Medulla oblongata (tissue), 1 donor: ENCODE measurements around the gene ZNF135.
A peak's percentile ranks its signal among the peaks of the same experiment; 100 is the strongest.

Source experiments
- DNase-seq: peaks from one replicate; pipeline ENCODE4 v3.0.0-alpha.2; 2015; ENCODE audit errors: extremely low spot score

Gene ZNF135

GRCh38 chr19:58046856-58047255 is 12.2 kb upstream of the ZNF135 start:
- DNase-seq, result no peak

GRCh38 chr19:58047672-58048071 is 11.4 kb upstream of the ZNF135 start:
- DNase-seq, result no peak

GRCh38 chr19:58052256-58052655 is 6.8 kb upstream of the ZNF135 start:
- DNase-seq, result no peak

- no peak for DNase-seq
Measured at GRCh38 chr19:58053480-58054156, 5.5 kb upstream of the ZNF135 start.

DNA sequence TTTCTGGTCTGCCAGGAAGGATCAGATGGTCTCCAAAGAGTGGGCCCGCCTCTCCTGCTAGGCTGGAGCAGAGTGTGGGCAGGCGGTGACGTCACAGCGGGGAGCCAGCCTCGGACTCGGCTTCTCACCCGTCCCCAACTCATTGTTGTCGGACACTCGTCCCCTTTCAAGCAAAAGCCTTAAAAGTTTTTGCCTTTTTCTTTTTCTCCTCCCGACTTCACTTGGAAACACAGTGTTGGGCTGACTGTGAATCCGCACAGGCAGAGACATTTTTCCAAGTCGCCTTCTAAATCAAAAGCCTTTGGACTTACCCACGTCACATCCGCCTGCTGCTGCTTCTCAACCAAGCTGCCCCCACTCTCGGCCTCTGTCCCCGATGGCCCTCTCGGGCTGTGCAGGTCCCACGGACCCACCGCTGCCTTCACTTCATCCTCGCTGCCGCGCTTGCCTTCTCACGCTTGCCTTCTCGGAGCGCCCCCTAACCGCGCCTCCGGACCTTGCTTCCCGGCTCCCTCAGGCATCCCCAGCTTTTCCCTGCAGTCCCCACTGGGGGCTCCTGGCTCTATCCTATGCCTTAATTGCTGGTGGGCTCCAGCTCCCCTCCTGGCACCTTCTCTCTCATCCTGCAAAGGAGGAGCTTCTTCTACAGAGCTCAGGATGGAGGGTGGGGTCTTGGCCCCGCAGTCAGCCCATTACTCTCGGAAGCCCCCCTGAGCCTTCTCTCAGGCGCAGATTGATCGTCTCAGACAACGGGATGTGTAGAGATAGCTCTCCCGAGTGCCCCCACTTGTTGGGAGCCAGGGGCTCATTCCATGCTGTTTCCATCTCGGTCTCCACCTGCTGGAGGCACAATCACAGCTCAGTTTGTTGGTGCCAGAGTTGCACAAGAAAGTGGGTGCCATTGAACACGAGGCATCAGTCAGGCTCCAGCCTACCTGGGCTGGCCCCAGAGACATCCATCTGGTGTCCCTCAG is 3.9 kb upstream of the ZNF135 start:
- DNase-seq, result peak; percentile 47

- DNase-seq, result no peak
Measured at GRCh38 chr19:58056261-58056660, 2.8 kb upstream of the ZNF135 start.

DNA sequence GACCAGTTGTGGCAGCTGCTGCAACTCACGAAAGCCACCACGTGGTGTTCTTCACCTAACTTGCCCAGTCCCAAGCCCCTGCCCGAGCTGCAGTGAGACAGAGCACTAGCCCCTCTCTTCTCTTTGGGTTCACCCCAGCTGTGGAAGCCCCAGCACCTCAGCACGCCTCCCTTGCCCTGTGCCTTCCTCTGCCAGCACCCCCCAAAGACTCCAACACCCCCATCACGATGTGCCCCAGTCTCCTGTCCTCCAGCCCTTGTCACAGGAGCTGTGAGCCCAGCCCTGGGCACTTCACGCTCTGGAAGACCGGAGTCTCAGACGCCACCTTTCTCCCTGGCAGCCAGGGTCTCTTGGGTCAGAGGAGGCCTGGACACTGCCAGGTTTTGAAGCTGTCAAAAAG is 2.2 kb upstream of the ZNF135 start:
- DNase-seq, result no peak

- DNase-seq, result peak; percentile 22
Measured at GRCh38 chr19:58058467-58058866, 615 bp upstream of the ZNF135 start.

DNA sequence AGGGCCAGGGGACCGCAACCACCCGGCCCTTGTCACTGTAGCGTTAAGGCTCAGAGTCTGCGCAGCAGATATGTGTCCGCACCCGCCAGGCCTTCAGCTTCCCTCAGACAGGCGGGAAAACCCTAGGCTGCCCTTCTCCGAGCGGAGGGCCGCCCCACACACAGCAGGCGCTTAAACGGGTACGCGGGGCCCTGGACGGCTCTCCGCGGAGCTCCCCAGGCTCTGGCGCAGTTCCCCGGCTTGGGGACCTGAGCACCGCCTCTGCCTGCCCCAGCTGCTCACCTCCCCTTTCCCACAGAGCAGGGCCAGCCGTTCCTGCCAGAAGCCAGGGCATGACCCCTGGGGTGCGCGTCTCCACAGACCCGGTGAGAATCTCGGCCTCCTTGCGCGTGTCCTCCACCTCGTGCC is 593 bp downstream of the ZNF135 start:
- no peak for DNase-seq

GRCh38 chr19:58060231-58060630 is 1.1 kb downstream of the ZNF135 start:
- DNase-seq, result no peak

GRCh38 chr19:58063712-58064111 is 4.6 kb downstream of the ZNF135 start:
- DNase-seq, result no peak

GRCh38 chr19:58067240-58067912 is 8.3 kb downstream of the ZNF135 start:
- DNase-seq, result no peak

DNA sequence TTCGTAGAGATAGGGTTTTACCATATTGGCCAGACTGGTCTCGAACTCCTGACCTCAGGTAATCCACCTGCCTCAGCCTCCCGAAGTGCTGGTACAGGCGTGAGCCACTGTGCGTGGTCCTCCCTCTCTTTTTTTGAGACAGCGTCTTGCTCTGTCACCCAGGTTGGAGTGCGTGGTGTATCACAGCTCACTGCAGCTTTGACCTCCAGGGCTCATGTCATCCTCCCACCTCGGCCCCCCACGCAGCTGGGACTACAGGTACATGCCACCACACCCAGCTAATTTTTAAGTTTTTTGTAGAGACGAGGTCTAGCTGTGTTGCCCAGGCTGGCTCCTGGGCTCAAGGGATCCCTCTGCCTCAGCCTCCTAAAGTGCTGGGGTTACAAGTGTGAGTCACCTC is 20.7 kb downstream of the ZNF135 start:
- no peak for DNase-seq

- DNase-seq, result no peak
Measured at GRCh38 chr19:58083021-58083420, 23.9 kb downstream of the ZNF135 start.

- no peak for DNase-seq
Measured at GRCh38 chr19:58084596-58085347, 25.7 kb downstream of the ZNF135 start.

GRCh38 chr19:58085348-58085875 is 26.3 kb downstream of the ZNF135 start:
- no peak for DNase-seq

DNA sequence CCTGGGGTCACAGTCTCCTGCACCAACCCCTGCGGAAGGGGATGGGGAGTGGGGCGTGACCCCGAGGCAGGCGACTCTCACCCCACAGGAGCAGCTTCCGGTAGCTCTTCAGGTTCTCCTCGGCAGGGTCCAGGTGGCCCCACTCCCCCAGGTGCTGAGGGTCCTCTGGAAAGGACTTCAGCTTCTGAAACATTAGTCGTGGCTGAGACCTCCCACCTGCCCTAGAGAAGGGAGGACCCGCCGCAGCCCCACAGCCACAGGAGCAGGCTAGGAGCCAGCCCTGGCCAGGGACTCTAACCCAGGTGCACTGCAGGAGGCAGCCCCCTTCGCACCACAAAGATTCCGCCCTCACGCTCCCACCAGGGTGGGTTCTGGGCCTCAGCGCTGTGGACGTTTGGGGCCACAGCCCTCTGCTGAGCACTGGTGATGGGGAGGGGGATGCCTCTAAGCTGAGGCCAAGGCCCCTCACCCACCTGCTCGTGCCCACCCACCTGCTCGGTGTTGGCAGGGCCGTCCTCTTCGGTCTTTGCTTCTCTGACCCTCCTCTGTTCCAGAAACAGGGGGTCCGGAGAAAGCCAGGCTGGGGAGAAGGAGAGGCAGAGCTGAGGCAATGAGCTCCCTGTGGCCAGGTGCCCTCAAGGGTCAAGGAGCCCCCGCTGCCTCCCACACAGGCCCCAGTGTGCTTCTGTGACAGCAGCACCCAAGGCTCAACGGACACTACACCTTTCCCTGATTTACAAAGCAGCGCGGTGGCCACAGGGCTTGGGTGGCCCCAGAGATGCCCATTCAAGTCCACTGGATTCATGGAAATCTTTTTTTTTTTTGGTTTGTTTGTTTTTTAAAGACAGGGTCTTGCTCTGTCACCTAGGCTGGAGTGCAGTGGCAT is 28.0 kb downstream of the ZNF135 start:
- DNase-seq, result no peak

GRCh38 chr19:58088521-58089052 is 29.5 kb downstream of the ZNF135 start:
- DNase-seq, result no peak

GRCh38 chr19:58089846-58090245 is 30.8 kb downstream of the ZNF135 start:
- DNase-seq, result no peak
